ENCODE measurements around the gene DBP.
"Not testable (repeated sequence)": the region's sequence is repeated elsewhere in the genome, so short reads cannot be mapped to it uniquely, and the experiment has no call there.

GRCh38 chr19:48632286-48632685 is 4.9 kb downstream of the DBP start:
- not testable (repeated sequence) for TF ChIP-seq POLR2A, CTCF, POLR2AphosphoS5, EP300 (IDR thresholded peaks at IDR 0.05)
